Renal pelvis (tissue), 12 donors: Measurements from ENCODE around the gene UBAC2. TPM values are rescaled to one million over a fixed set of nuclear protein-coding genes. Genes with fewer than 3 reads are reported as not detected.

Source experiments
- DNase-seq: peaks from one replicate; pipeline ENCODE4 v3.0.0-alpha.2; 2013
- long read RNA-seq, 16 experiments: transcript quantifications; one replicate each; lab custom pipeline, GENCODE V29; 2026
- polyA plus RNA-seq, 3 donors: library from polyadenylated mRNA; unstranded; fragments of 120-200 nt; gene quantifications; one replicate each; pipeline ENCODE4 v1.2.1, GENCODE V29; 2013; ENCODE audit not compliant: insufficient read length in 3 of 3

Gene UBAC2, protein sequence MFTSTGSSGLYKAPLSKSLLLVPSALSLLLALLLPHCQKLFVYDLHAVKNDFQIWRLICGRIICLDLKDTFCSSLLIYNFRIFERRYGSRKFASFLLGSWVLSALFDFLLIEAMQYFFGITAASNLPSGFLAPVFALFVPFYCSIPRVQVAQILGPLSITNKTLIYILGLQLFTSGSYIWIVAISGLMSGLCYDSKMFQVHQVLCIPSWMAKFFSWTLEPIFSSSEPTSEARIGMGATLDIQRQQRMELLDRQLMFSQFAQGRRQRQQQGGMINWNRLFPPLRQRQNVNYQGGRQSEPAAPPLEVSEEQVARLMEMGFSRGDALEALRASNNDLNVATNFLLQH
- polyA plus RNA-seq, result 10 to 100 TPM; 89.9 to 91.8 (median 90.7) TPM
- long read RNA-seq, donor 1, transcript UBAC2-203 (9 exons, 1,375 nt), result major isoform, 20 of 22 reads
- long read RNA-seq, donor 1, partial matches to known transcripts, result 0 of 22 reads
- long read RNA-seq, donor 1, other reads (novel, unspliced or antisense), result 0 of 22 reads
- long read RNA-seq, donor 2, transcript UBAC2-203 (9 exons, 1,375 nt), result major isoform, 40 of 47 reads
- long read RNA-seq, donor 2, partial matches to known transcripts, result 0 of 47 reads
- long read RNA-seq, donor 2, other reads (novel, unspliced or antisense), result 6 of 47 reads
- long read RNA-seq, donor 3, transcript UBAC2-203 (9 exons, 1,375 nt), result major isoform, 26 of 72 reads
- long read RNA-seq, donor 3, partial matches to known transcripts, result 43 of 72 reads
- long read RNA-seq, donor 3, other reads (novel, unspliced or antisense), result 0 of 72 reads
- long read RNA-seq, donor 4, transcript UBAC2-203 (9 exons, 1,375 nt), result major isoform, 30 of 87 reads
- long read RNA-seq, donor 4, partial matches to known transcripts, result 47 of 87 reads
- long read RNA-seq, donor 4, other reads (novel, unspliced or antisense), result 6 of 87 reads
- long read RNA-seq, donor 5, transcript UBAC2-203 (9 exons, 1,375 nt), result major isoform, 18 of 18 reads
- long read RNA-seq, donor 5, partial matches to known transcripts, result 0 of 18 reads
- long read RNA-seq, donor 5, other reads (novel, unspliced or antisense), result 0 of 18 reads
- long read RNA-seq, donor 6, transcript UBAC2-203 (9 exons, 1,375 nt), result major isoform, 29 of 30 reads
- long read RNA-seq, donor 6, partial matches to known transcripts, result 0 of 30 reads
- long read RNA-seq, donor 6, other reads (novel, unspliced or antisense), result 0 of 30 reads
- long read RNA-seq, donor 7, transcript UBAC2-203 (9 exons, 1,375 nt), result major isoform, 34 of 35 reads
- long read RNA-seq, donor 7, partial matches to known transcripts, result 0 of 35 reads
- long read RNA-seq, donor 7, other reads (novel, unspliced or antisense), result 0 of 35 reads
- long read RNA-seq, donor 8, transcript UBAC2-203 (9 exons, 1,375 nt), result major isoform, 7 of 21 reads
- long read RNA-seq, donor 8, partial matches to known transcripts, result 14 of 21 reads
- long read RNA-seq, donor 8, other reads (novel, unspliced or antisense), result 0 of 21 reads
- long read RNA-seq, donor 9, transcript UBAC2-203 (9 exons, 1,375 nt), result major isoform, 34 of 35 reads
- long read RNA-seq, donor 9, partial matches to known transcripts, result 0 of 35 reads
- long read RNA-seq, donor 9, other reads (novel, unspliced or antisense), result 0 of 35 reads
- long read RNA-seq, donor 10, transcript UBAC2-203 (9 exons, 1,375 nt), result major isoform, 19 of 51 reads
- long read RNA-seq, donor 10, partial matches to known transcripts, result 30 of 51 reads
- long read RNA-seq, donor 10, other reads (novel, unspliced or antisense), result 0 of 51 reads
- long read RNA-seq, donor 11, transcript UBAC2-203 (9 exons, 1,375 nt), result major isoform, 18 of 38 reads
- long read RNA-seq, donor 11, partial matches to known transcripts, result 20 of 38 reads
- long read RNA-seq, donor 11, other reads (novel, unspliced or antisense), result 0 of 38 reads
- long read RNA-seq, donor 12, transcript UBAC2-203 (9 exons, 1,375 nt), result major isoform, 34 of 41 reads
- long read RNA-seq, donor 12, partial matches to known transcripts, result 5 of 41 reads
- long read RNA-seq, donor 12, other reads (novel, unspliced or antisense), result 0 of 41 reads
- long read RNA-seq, donor 13, transcript UBAC2-203 (9 exons, 1,375 nt), result major isoform, 23 of 45 reads
- long read RNA-seq, donor 13, partial matches to known transcripts, result 22 of 45 reads
- long read RNA-seq, donor 13, other reads (novel, unspliced or antisense), result 0 of 45 reads
- long read RNA-seq, donor 14, result 0 reads
- long read RNA-seq, donor 15, result 0 reads
- long read RNA-seq, donor 16, transcript UBAC2-203 (9 exons, 1,375 nt), result major isoform, 30 of 79 reads
- long read RNA-seq, donor 16, partial matches to known transcripts, result 49 of 79 reads
- long read RNA-seq, donor 16, other reads (novel, unspliced or antisense), result 0 of 79 reads

DNA sequence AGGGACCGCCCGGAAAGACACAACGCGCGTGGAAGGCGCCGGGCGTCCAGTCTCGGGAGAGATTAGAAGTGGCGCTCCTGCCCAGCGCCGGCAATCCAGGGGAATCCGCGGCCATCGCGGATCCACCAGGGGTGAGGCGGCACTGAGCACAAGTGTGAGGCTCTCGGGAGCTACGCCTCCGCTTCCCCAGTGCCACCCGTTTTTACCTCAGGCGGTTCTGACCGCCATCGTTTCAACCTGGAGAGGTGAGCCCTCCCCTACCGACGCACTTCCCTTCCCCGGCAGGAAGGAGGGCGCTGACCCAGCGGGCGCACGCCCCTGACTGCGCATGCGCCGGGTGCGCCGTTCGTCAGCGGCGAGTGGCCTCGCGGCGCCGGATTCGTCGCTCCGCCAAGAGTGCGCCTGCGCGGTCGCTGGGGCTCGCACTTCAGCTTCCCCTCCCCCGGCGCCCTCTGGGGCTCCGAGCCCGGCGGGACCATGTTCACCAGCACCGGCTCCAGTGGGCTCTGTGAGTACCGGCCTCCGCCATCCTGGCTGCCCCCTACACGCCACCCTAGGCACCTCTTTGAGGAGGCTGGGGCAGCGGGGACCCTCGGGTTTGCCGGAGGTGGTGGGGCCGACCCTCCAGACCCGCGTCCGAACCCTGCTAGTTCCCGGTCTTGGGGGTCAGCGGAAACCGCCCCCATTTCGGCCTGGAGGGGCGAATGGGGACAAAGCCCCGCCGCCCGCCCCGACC lies at the start of gene UBAC2:
Gene UBAC2 (plus strand): TSS at position 423 of the 736 bp plus-strand sequence. CDS start 55 bp downstream, at position 478.
- peak; percentile 95 for DNase-seq

- DNase-seq, result no peak
These were observed 49.1 kb upstream of the UBAC2 start for GRCh38 chr13:99151516-99151915.

DNA sequence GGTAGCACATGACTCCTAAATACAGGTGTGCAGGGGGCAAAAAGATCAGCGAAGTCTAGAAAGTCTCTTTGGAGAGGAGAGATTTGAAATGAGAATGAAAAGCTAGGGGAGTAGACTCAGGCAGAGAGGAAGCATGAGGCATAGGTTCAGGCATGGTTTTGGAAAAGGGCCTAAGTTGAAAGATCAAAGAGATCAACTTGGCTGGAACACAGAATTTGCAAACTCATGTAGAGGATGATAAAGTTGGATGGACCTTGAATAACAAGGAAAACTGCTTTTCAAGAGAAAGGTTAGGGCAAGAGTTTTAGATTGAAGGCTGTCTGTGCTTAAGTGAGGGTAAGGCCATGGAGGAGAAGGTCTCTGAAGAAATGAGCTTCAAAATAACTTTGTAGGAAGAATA lies 47.4 kb upstream of the UBAC2 start:
- DNase-seq, result no peak

DNA sequence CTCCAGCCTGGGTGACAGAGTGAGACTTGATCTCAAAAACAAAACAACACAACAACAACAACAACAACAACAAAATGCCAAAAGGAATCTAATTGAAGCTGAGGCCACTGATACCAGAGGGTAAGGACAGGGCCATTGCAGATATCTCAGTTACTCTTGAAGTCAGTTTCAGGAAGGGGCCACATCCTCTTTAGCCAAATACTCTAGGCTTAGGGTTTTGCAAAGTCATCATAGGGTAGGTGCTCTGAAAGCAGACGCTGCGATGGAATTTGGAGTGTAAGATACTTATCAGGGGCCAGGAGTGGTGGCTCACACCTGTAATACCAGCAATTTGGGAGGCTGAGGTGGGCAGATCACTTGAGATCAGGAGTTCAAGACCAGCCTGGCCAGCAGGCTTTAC lies 46.6 kb upstream of the UBAC2 start:
- DNase-seq, result no peak

DNA sequence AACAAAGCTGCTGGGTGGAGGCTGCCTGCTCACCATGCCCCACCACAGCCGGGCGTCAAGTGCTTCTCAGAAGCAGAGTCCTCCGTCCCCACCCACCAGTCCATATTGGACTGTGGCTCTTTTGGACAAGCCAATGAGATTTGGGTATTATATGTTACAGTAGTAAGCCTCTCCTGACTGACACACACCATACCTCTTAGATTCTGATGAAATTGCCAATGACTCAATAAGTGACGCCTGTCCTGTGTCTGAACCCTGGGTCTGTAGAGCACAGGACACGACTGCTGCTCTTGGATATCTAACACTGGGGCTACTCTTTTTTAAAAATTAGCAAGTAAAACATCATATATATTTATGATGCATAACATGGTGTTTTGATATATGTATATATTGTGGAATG lies 44.8 kb upstream of the UBAC2 start:
- DNase-seq, result no peak

- no peak for DNase-seq
These were observed 43.6 kb upstream of the UBAC2 start for GRCh38 chr13:99157046-99157445.

DNA sequence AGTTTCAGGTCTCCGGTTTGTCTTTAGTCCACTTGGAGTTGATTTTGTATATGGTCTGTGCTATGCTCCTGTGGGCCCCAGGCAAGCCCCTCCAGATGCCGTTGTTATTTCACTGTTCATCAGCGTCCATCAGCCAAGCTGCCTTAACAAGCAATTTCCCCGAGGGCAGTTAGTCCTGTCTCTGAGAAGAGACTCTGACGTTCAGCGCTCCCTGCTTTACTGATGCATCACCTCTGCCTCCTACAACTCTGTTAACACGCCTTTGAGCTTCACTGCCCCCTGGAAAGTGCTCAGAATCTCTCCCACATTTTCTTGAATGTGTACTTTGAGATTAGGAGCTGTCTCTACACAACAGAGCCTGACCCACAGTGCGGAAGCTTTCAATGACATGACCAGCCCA lies 41.8 kb upstream of the UBAC2 start:
- no peak for DNase-seq

DNA sequence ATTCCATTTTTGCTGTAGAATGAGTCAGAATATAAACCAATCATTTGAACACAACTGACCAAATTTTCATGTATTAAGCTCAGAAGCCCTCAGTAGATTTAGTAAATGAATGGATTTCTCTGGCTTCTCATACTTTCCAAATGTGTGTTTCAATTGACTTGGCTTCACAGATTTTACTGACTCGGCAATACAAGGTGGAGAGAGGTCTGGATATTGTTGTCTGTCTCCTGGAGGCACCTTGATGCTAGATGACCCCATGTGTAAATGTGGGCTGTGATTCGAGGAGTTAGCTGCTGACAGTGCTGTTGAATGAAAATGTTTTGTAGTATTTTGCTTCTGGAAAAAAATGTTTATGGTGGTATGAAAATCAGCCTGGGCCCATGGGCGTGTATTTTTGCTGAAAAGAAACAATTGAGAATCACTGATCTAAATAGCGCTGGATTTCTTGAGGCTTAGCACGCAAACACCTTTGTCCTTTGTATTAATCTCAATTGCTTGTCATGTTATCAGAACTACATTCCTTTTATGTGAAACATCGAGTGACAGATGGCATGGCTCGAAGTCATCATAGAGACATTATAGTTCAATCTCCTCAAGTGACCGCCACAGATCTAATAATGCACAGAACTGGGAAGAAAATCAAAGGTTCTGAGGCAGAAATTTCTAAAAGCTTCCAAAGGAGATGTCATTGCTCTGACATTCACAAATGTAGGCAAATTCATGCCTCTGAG lies 41.2 kb upstream of the UBAC2 start:
- DNase-seq, result no peak

DNA sequence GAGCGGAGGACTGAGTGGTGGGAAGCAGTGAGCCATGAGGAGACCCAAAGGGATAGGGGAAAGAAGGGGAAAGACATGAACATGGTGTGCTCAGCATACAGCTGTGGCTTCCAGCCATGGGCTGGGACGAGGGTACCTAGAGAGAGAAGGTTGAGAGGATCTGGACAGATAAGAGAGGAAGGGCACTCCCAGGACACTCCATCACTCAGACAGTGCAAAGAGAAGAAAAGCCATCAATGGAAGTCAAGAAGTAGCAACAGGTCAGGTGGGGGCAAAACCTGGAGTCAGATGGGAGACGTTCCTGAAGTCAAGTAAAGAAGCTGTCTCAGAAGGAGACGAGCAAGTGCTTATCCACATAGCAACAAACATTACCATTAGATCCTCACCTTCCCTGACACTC lies 40.2 kb upstream of the UBAC2 start:
- DNase-seq, result no peak

DNA sequence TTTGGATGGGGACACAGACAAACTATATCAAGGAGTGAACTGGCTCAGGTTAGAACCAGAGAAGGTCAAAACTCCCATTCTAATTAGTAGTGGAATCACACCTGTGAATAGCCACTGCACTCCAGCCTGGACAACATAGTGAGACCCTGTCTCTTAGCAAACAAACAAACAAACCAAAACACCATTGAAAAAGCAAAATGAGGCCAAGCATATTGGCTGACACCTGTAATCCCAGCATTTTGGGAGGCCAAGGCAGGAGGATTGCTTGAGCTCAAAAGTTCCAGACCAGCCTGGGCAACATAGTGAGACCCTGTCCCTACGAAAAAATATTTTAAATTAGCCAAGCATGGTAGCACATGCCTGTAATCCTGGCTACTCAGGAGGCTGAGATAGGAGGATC lies 39.1 kb upstream of the UBAC2 start:
- DNase-seq, result no peak

DNA sequence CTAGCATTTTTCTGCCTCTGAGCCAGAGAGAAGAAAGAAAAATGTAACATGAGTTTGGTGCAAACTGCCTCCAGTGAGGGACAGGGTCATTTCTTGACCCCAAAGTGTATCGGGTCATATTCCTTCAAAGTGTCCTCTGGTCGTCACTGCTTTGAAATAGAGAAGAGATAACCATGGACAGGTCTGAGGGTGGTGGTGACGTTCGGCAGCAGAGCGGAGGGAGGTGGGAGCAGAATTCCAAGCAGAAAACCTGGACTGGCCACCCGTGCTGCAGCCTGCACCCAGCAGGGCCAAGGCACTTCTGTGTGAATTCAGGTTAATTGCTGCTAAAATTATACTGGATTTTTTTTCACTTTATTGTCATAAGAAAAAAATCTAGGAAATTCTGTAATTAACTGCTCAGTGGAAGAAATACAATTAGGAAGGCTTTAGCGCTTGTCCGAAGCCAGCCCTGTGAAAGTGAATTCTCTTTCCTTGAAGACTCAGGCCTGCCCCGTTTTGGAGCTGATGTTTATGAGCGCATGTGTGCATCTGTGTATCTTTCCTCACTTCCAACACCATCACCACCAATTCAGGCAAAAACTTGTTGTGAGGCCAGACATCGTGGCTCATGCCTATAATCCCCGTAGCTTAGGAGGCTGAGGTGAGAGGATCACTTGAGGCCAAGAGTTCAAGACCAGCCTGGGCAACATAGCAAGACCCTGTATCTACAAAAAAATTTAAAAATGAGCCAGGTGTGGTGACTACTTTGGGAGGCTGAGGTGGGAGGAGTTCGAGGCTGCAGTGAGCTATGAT lies 37.9 kb upstream of the UBAC2 start:
- DNase-seq, result no peak

DNA sequence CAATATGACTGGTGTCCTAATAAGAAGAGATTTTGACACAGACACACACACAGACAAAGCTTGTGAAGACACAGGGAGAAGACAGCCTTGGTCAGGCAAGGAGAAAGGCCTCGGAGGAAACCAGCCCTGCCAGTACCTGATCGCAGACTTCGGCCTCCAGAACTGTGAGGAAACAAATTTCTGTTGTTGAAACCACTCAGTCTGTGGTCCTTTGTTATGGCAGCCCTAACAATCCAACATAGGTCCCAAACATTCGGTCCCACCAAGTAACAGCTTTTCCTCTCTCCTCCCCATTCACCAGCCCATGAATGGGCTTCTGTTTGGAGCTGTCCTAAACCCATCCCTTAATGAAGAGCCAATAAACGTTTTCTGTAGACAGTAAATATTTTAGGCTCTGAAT lies 36.4 kb upstream of the UBAC2 start:
- no peak for DNase-seq

- no peak for DNase-seq
These were observed 34.7 kb upstream of the UBAC2 start for GRCh38 chr13:99165753-99166587.

DNA sequence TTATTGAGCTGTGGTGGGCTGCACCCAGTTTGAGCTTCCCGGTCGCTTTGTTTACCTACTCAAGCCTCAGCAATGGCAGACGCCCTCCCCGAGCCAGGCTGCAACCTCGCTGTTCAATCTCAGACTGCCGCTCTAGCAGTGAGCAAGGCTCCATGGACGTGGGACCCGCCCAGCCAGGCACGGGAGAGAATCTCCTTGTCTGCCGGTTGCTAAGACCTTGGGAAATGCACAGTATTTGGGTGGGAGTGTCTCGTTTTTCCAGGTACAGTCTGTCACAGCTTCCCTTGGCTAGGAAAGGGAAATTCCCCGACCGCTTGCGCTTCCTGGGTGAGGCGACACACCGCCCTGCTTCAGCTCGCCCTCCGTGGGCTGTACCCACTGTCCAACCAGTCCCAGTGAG lies 27.7 kb upstream of the UBAC2 start:
- DNase-seq, result no peak

- no peak for DNase-seq
These were observed 27.0 kb upstream of the UBAC2 start for GRCh38 chr13:99173606-99174005.

DNA sequence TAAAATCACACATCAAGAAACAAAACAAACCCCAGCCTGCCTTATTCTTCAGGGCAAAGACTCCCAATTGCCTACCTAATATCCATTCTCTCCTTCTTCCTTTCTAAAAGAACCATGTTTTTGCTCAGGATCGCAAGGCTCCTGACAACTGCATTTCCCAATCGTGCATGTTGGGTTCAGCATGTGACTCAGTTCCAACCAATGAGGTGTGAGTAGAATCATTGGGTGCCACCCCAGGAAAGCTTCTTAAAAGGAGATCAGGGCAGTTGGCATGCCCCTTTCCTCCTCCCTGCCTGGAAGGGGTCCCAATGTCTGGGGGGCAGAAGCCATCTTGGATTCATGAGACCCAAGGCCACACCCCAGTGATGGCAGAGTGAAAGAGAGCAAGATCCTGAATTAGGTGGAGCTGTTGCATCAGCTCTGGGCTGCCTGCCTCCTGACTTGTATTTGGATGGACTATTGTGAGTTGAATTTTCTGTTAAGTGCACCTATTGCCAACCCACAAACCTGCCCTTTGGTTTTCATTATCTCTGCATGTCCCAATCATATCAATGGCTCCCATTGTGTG lies 26.0 kb upstream of the UBAC2 start:
- DNase-seq, result no peak
